Glomerular visceral epithelial cell (primary cell): ENCODE measurements around the gene MED25.
A peak's percentile ranks its signal among the peaks of the same experiment; 100 is the strongest.

Source experiments
- DNase-seq: peaks from one replicate; pipeline ENCODE4 v3.0.0-alpha.2; 2016; ENCODE audit errors: extremely low spot score

Gene MED25

GRCh38 chr19:49799271-49799797 is 18.8 kb upstream of the MED25 start:
- DNase-seq, result no peak

GRCh38 chr19:49799798-49800376 is 18.2 kb upstream of the MED25 start:
- DNase-seq, result no peak

- no peak for DNase-seq
These were observed 17.3 kb upstream of the MED25 start for GRCh38 chr19:49800771-49801170.

- no peak for DNase-seq
These were observed 16.6 kb upstream of the MED25 start for GRCh38 chr19:49801401-49801888.

GRCh38 chr19:49801966-49802661 is 16.0 kb upstream of the MED25 start:
- DNase-seq, result peak; percentile 67

- DNase-seq, result no peak
These were observed 15.1 kb upstream of the MED25 start for GRCh38 chr19:49802836-49803528.

- DNase-seq, result no peak
These were observed 14.6 kb upstream of the MED25 start for GRCh38 chr19:49803529-49803856.

GRCh38 chr19:49805822-49806619 is 12.1 kb upstream of the MED25 start:
- DNase-seq, result no peak

GRCh38 chr19:49806620-49806959 is 11.5 kb upstream of the MED25 start:
- no peak for DNase-seq

- DNase-seq, result no peak
These were observed 10.8 kb upstream of the MED25 start for GRCh38 chr19:49807058-49807903.

GRCh38 chr19:49807904-49808675 is 10.0 kb upstream of the MED25 start:
- DNase-seq, result no peak

GRCh38 chr19:49808711-49809159 is 9.4 kb upstream of the MED25 start:
- DNase-seq, result peak; percentile 82

GRCh38 chr19:49809160-49809940 is 8.7 kb upstream of the MED25 start:
- peak; percentile 26 for DNase-seq

- DNase-seq, result no peak
These were observed 8.1 kb upstream of the MED25 start for GRCh38 chr19:49809941-49810389.

- DNase-seq, result no peak
These were observed 6.8 kb upstream of the MED25 start for GRCh38 chr19:49811328-49811727.

- DNase-seq, result no peak
These were observed 5.6 kb upstream of the MED25 start for GRCh38 chr19:49812452-49812996.

GRCh38 chr19:49812997-49813861 is 4.9 kb upstream of the MED25 start, which contains the start of gene FUZ:
Gene FUZ, minus strand, starts transcription at chr19:49813292. Its CDS starts 186 bp downstream, at chr19:49813106.
- peak; percentile 98 for DNase-seq

GRCh38 chr19:49814010-49814409 is 4.1 kb upstream of the MED25 start:
- no peak for DNase-seq
